SU-DHL-6 (cell line): ENCODE measurements around the gene COIL.
"Not testable (repeated sequence)": the region's sequence is repeated elsewhere in the genome, so short reads cannot be mapped to it uniquely, and the experiment has no call there.

Experiments used
- H2AFZ ChIP-seq: fragments of 200-600 bp; sonication (generic); 2 replicates; pipeline ENCODE4 v1.6.1; 2014; ENCODE audit warnings: low read depth, mild to moderate bottlenecking, moderate library complexity, mixed read lengths, antibody characterized with exemption, low read length; ENCODE audit not compliant: severe bottlenecking
- H3F3A ChIP-seq: fragments of 200-600 bp; shearing (Covaris generic); 2 replicates; pipeline ENCODE4 v1.6.0; 2016; ENCODE audit warnings: antibody characterized with exemption, mild to moderate bottlenecking; ENCODE audit not compliant: insufficient read depth
- H3K27ac ChIP-seq: fragments of 200-600 bp; sonication (generic); 2 replicates; pipeline ENCODE4 v1.5.1; 2016; ENCODE audit warnings: low read depth, mild to moderate bottlenecking, low read length, moderate library complexity, mixed read lengths
- H3K27me3 ChIP-seq: fragments of 200-600 bp; sonication (generic), shearing (Covaris generic); 2 replicates; pipeline ENCODE4 v1.6.0; 2014; ENCODE audit warnings: mild to moderate bottlenecking, low read length
- H3K36me3 ChIP-seq: fragments of 200-600 bp; sonication (generic); 2 replicates; pipeline ENCODE4 v1.6.1; 2014; ENCODE audit warnings: mild to moderate bottlenecking, low read length, mixed read lengths
- H3K4me2 ChIP-seq: fragments of 300-600, 200-600 bp; shearing (Covaris generic), sonication (generic); 2 replicates; pipeline ENCODE4 v1.6.0; 2014; ENCODE audit warnings: low read length, low read depth, mild to moderate bottlenecking; ENCODE audit not compliant: poor library complexity, severe bottlenecking
- H3K4me3 ChIP-seq: fragments of 200-600 bp; sonication (generic); 2 replicates; pipeline ENCODE4 v1.5.1; 2014; ENCODE audit warnings: antibody characterized with exemption, low read length, mild to moderate bottlenecking, mixed read lengths; ENCODE audit not compliant: insufficient read depth, poor library complexity, severe bottlenecking
- H3K79me2 ChIP-seq: fragments of 200-600 bp; sonication (generic); 2 replicates; pipeline ENCODE4 v1.6.1; 2014; ENCODE audit warnings: mild to moderate bottlenecking, low read length, moderate library complexity; ENCODE audit not compliant: insufficient read depth
- H3K9ac ChIP-seq: fragments of 200-600 bp; sonication (generic); 2 replicates; pipeline ENCODE4 v1.7.0; 2014; ENCODE audit warnings: mild to moderate bottlenecking, low read length
- H3K9me2 ChIP-seq: fragments of 200-600 bp; sonication (generic); replicated peaks from 2 replicates; pipeline ENCODE4 v1.6.1; 2014; ENCODE audit warnings: low read length; ENCODE audit not compliant: insufficient read depth
- H3K9me3 ChIP-seq: fragments of 200-600 bp; sonication (generic); 2 replicates; pipeline ENCODE4 v1.6.1; 2014; ENCODE audit warnings: low read length, mixed read lengths; ENCODE audit not compliant: insufficient read depth
- H4K20me1 ChIP-seq: fragments of 200-600 bp; sonication (generic); 2 replicates; pipeline ENCODE4 v1.6.1; 2014; ENCODE audit warnings: low read depth, mild to moderate bottlenecking, antibody characterized with exemption, low read length, moderate library complexity, mixed read lengths
- EZH2phosphoT487 ChIP-seq: fragments of 200-600 bp; sonication (generic), shearing (Covaris generic); conservative IDR thresholded peaks from 2 replicates; pipeline ENCODE4 v1.6.1; 2018; ENCODE audit warnings: mild to moderate bottlenecking, antibody characterized with exemption, low read length, moderate library complexity, mixed read lengths
- TF ChIP-seq, protein P1 (sequence below): fragments of 200-600 bp; sonication (generic); IDR thresholded peaks from one replicate; pipeline ENCODE4 v1.5.1; 2017; ENCODE audit warnings: antibody characterized with exemption, mild to moderate bottlenecking, low read length, moderate library complexity; ENCODE audit not compliant: insufficient read depth, poor library complexity, severe bottlenecking

COIL gene

DNA sequence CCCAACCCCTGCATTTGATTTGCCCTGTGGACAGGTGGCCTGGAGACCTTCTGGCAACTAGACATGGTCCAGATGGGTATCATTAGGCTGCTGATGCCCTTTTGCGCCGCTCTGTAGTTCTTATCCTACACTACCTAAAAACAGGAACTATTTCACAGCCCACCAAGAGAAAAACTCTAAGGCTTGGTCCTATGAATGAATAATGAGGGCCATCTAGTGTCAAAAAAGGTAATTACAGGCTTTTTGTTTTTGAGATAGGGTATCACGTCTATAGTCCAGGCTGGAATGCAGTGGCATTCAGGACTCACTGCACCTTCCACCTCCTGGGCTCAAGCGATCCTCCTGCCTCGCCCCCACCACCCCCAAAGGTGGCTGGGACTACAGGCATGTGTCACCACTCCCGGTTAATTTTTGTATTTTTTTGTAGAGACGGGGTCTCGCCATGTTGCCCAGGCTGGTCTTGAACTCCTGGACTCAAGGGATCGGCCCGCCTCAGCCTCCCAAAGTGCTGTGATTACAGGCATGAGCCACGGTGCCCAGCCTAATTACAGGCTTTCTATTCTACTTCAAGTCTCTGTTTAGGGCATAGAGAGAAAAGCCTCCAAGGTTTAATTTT lies 20.9 kb downstream of the COIL start:
- H3K9me2 ChIP-seq, result no peaks in the 10 kb centered on the region
- H3K36me3 ChIP-seq, result no peaks in the 10 kb centered on the region; the same call in 1 of the 2 replicates
- H4K20me1 ChIP-seq, result no peaks in the 10 kb centered on the region
- H3K9me3 ChIP-seq, result no peaks in the 10 kb centered on the region
- H3K27me3 ChIP-seq, result no peaks in the 10 kb centered on the region
- no peak overlapping the region for H2AFZ ChIP-seq
- no peak overlapping the region for H3K4me3 ChIP-seq
- no peak overlapping the region for H3K4me2 ChIP-seq
- H3F3A ChIP-seq, result no peaks in the 10 kb centered on the region
- H3K79me2 ChIP-seq, result no peaks in the 10 kb centered on the region
- H3K27ac ChIP-seq, result no peak overlapping the region
- TF ChIP-seq EZH2phosphoT487, result no peak
- TF ChIP-seq, protein P1, sequence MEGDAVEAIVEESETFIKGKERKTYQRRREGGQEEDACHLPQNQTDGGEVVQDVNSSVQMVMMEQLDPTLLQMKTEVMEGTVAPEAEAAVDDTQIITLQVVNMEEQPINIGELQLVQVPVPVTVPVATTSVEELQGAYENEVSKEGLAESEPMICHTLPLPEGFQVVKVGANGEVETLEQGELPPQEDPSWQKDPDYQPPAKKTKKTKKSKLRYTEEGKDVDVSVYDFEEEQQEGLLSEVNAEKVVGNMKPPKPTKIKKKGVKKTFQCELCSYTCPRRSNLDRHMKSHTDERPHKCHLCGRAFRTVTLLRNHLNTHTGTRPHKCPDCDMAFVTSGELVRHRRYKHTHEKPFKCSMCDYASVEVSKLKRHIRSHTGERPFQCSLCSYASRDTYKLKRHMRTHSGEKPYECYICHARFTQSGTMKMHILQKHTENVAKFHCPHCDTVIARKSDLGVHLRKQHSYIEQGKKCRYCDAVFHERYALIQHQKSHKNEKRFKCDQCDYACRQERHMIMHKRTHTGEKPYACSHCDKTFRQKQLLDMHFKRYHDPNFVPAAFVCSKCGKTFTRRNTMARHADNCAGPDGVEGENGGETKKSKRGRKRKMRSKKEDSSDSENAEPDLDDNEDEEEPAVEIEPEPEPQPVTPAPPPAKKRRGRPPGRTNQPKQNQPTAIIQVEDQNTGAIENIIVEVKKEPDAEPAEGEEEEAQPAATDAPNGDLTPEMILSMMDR, result peak; percentile 55
- H3K9ac ChIP-seq, result no peak overlapping the region

DNA sequence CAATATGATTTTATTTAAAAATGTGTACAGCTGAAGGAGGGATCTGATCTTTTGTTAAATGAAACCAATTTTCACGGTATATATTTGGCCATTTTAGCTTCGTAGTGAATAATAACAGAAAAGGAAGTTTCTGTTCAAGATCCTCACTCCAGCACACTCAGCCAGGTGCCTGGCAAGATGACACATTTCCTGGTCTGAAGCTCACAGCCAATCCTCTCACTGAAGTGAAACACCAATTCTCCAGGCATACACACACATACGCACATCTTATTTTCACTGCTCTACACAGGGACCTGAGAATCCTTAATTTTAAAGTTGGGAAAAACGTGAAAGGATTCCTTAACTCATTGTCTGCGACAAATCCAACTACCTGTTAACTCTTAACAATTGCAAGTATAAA lies 22.6 kb downstream of the COIL start:
- H3K27ac ChIP-seq, H3K9me3 ChIP-seq, H3K4me2 ChIP-seq, H3F3A ChIP-seq, H4K20me1 ChIP-seq, H3K36me3 ChIP-seq, H3K27me3 ChIP-seq, H3K9ac ChIP-seq, H3K9me2 ChIP-seq, H3K4me3 ChIP-seq, H2AFZ ChIP-seq, H3K79me2 ChIP-seq: not testable (repeated sequence)

DNA sequence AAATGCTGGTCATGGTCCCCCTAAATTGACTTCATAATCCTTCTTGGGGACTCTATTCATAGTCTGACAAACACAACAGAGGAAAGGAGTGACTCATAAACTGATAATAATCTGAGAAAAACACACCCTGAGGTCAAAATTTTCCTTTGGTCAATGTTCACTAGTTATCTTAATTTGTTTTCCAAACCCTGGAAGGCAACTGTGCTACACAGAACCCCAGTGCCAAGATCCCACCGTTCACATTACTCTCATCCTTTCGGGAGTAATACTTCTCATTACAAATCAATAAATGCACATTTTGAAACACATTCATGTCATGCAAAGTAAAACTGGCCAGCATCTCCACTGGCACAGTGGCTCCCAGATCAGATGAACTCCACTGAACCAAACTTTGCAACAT lies 23.2 kb downstream of the COIL start:
- Histone ChIP-seq H3K9ac (no peak overlapping the region), H3F3A (no peaks in the 10 kb centered on the region), H3K4me2 (no peak overlapping the region), H2AFZ (no peak overlapping the region), H3K4me3 (no peak overlapping the region), H3K27me3 (no peaks in the 10 kb centered on the region), H3K9me2 (no peaks in the 10 kb centered on the region), H4K20me1 (no peaks in the 10 kb centered on the region), H3K9me3 (no peaks in the 10 kb centered on the region), H3K79me2 (no peaks in the 10 kb centered on the region), H3K27ac (no peak overlapping the region), H3K36me3 (peaks cover 3% of the 10 kb centered on the region; the same call in 1 of the 2 replicates)
- TF ChIP-seq EZH2phosphoT487, result no peak
- TF ChIP-seq, protein P1, result no peak

DNA sequence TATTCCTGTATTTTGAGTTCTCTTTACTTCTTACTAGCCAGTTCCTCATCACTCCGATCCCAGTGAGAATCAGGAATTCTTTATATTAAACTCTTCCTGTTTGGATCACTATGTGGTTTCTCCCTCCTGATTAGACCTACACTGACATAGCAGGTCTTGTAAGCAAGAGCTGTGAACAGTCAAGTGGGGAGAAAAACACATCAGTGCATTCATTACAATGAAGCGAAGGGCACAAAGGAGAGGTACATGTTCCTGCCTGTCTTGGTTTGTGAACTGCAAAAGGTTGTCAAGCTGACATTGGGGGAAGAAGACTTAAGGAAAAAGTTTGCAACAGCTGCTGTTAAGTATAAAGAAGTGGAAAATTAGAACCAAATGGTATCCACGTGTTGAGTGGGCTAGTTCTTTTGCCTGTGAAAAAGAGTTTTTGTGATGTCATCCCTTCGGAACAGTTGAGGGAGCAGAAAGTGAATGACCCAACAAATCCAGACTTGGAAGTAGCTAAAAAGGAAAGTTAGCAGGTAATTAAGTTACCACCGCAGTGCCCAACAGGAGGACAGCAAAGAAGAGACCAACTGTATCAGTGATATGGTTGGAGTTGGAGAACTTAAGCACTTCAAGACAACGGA lies 24.0 kb downstream of the COIL start:
- Histone ChIP-seq H3K27me3 (no peaks in the 10 kb centered on the region), H3K27ac (no peak overlapping the region), H3K4me3 (no peak overlapping the region), H3K36me3 (peaks cover 3% of the 10 kb centered on the region; the same call in 1 of the 2 replicates), H3F3A (no peaks in the 10 kb centered on the region), H3K4me2 (no peak overlapping the region), H2AFZ (no peak overlapping the region), H3K9ac (no peak overlapping the region), H3K79me2 (no peaks in the 10 kb centered on the region), H4K20me1 (no peaks in the 10 kb centered on the region), H3K9me2 (no peaks in the 10 kb centered on the region), H3K9me3 (no peaks in the 10 kb centered on the region)
- no peak for TF ChIP-seq EZH2phosphoT487
- TF ChIP-seq, protein P1, result no peak
